Neural cell (in vitro differentiated cells): ENCODE measurements around the gene NUCB1. TPM values are rescaled to one million over a fixed set of nuclear protein-coding genes. Genes with fewer than 3 reads are reported as not detected.

ENCODE experiments used
- H2AFZ ChIP-seq: fragments of 200-600, 300-800 bp; sonication (generic), shearing (Covaris generic); 2 replicates; pipeline ENCODE4 v1.6.0; 2014; ENCODE audit warnings: low read depth, mild to moderate bottlenecking, antibody characterized with exemption, low read length, moderate library complexity
- H3F3A ChIP-seq: fragments of 200-600 bp; shearing (Covaris generic); 2 replicates; pipeline ENCODE4 v1.6.1; 2016; ENCODE audit warnings: mild to moderate bottlenecking, moderate library complexity, mixed read lengths, antibody characterized with exemption, low read length; ENCODE audit not compliant: insufficient read depth, poor library complexity, severe bottlenecking
- H3K27ac ChIP-seq: fragments of 200-600, 300-800 bp; sonication (generic), shearing (Covaris generic); 2 replicates; pipeline ENCODE4 v1.5.1; 2014; ENCODE audit warnings: mild to moderate bottlenecking, low read length, moderate library complexity
- H3K27me3 ChIP-seq: fragments of 300-800, 200-600 bp; sonication (generic), shearing (Covaris generic); 2 replicates; pipeline ENCODE4 v1.6.0; 2014; ENCODE audit warnings: mild to moderate bottlenecking, low read depth, low read length, moderate library complexity; ENCODE audit not compliant: insufficient read depth
- H3K36me3 ChIP-seq: fragments of 300-800, 200-600 bp; sonication (generic), shearing (Covaris generic); 2 replicates; pipeline ENCODE4 v1.5.1; 2014; ENCODE audit warnings: mild to moderate bottlenecking, antibody characterized with exemption, low read length, moderate library complexity; ENCODE audit not compliant: insufficient read depth
- H3K4me2 ChIP-seq: fragments of 300-800, 200-600 bp; sonication (generic), shearing (Covaris generic); 2 replicates; pipeline ENCODE4 v1.6.0; 2014; ENCODE audit warnings: mild to moderate bottlenecking, low read length
- H3K4me3 ChIP-seq: fragments of 300-800, 200-600 bp; sonication (generic), shearing (Covaris generic); 2 replicates; pipeline ENCODE4 v1.5.1; 2014; ENCODE audit warnings: mild to moderate bottlenecking, low read length, moderate library complexity
- H3K79me2 ChIP-seq: fragments of 200-600 bp; shearing (Covaris generic); replicated peaks from 2 replicates; pipeline ENCODE4 v1.6.0; 2014; ENCODE audit warnings: mild to moderate bottlenecking, low read length, moderate library complexity; ENCODE audit not compliant: insufficient read depth
- H3K9ac ChIP-seq: fragments of 300-800, 200-600 bp; sonication (generic), shearing (Covaris generic); 2 replicates; pipeline ENCODE4 v1.6.1; 2016; ENCODE audit warnings: mild to moderate bottlenecking, low read length, mixed read lengths
- H3K9me2 ChIP-seq: fragments of 200-600 bp; shearing (Covaris generic); 2 replicates; pipeline ENCODE4 v1.6.1; 2016; ENCODE audit warnings: mild to moderate bottlenecking, low read length, mixed read lengths; ENCODE audit not compliant: insufficient read depth
- H3K9me3 ChIP-seq: fragments of 200-600, 300-800 bp; sonication (generic), shearing (Covaris generic); 2 replicates; pipeline ENCODE4 v1.6.1; 2016; ENCODE audit warnings: mild to moderate bottlenecking, mixed run types, low read length, moderate library complexity, mixed read lengths
- H4K20me1 ChIP-seq: fragments of 200-600 bp; shearing (Covaris generic); 2 replicates; pipeline ENCODE4 v1.6.1; 2016; ENCODE audit warnings: mild to moderate bottlenecking, mixed run types; ENCODE audit not compliant: insufficient read depth
- EP300 ChIP-seq: fragments of 450-650 bp; conservative IDR thresholded peaks from 2 replicates; pipeline ENCODE4 v1.6.1; 2014; ENCODE audit warnings: antibody characterized with exemption, mild to moderate bottlenecking, moderate library complexity; ENCODE audit not compliant: poor library complexity, severe bottlenecking
- EZH2 ChIP-seq: fragments of 200-600, 300-800 bp; shearing (Covaris generic), sonication (generic); IDR thresholded peaks from 2 replicates; pipeline ENCODE4 v1.6.1; 2014; ENCODE audit warnings: antibody characterized with exemption, low read length, borderline replicate concordance, mild to moderate bottlenecking; ENCODE audit not compliant: insufficient read depth, poor library complexity, severe bottlenecking
- MXI1 ChIP-seq: fragments of 450-650 bp; conservative IDR thresholded peaks from 2 replicates; pipeline ENCODE4 v1.6.1; 2014; ENCODE audit warnings: antibody characterized with exemption, mild to moderate bottlenecking; ENCODE audit not compliant: poor library complexity, severe bottlenecking
- POLR2AphosphoS5 ChIP-seq: IDR thresholded peaks from 2 replicates; pipeline ENCODE4 v1.6.1; 2012
- RAD21 ChIP-seq: fragments of 450-650 bp; conservative IDR thresholded peaks from 2 replicates; pipeline ENCODE4 v1.6.1; 2014; ENCODE audit warnings: antibody characterized with exemption, mild to moderate bottlenecking, moderate library complexity
- SMC3 ChIP-seq: fragments of 450-650 bp; conservative IDR thresholded peaks from 2 replicates; pipeline ENCODE4 v1.6.1; 2014; ENCODE audit warnings: antibody characterized with exemption, mild to moderate bottlenecking, moderate library complexity; ENCODE audit not compliant: poor library complexity
- TAF1 ChIP-seq: IDR thresholded peaks from 2 replicates; pipeline ENCODE4 v1.6.1; 2012; ENCODE audit warnings: low read depth
- polyA plus RNA-seq: library from polyadenylated mRNA; depleted of rRNA; stranded (reverse); fragments of >200 nt; gene quantifications from 2 replicates; pipeline ENCODE4 v1.2.3, GENCODE V29; 2014
- TF ChIP-seq, protein P1 (sequence below): IDR thresholded peaks from 2 replicates; pipeline ENCODE4 v1.6.1; 2012; ENCODE audit warnings: borderline replicate concordance
- TF ChIP-seq, protein P2 (sequence below): fragments of 450-650 bp; IDR thresholded peaks from 2 replicates; pipeline ENCODE4 v1.5.1; 2014; ENCODE audit warnings: antibody characterized with exemption, mild to moderate bottlenecking, moderate library complexity; ENCODE audit not compliant: poor library complexity, severe bottlenecking

Gene NUCB1
- polyA plus RNA-seq, 1 donor from 2014 or later, result 80.0 TPM

DNA sequence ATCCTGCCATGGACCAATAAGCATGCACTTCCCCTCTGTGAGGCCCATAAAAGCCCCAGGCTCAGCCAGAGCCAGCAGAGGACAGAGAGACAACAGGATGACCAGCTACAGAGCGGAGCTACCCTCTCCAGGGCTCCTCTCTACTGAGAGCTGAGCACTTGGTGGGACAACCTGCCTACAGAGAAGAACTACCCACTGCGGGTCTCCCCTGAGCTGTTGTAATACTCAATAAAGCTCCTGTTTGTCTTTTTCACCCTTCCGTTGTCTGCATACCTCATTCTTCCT, 47.1 kb downstream of the NUCB1 start:
- no peaks in the 10 kb centered on the region for H4K20me1 ChIP-seq
- no peaks in the 10 kb centered on the region for H3K9me2 ChIP-seq
- H3K4me3 ChIP-seq, result no peak overlapping the region
- no peak overlapping the region for H3K27ac ChIP-seq
- H3K79me2 ChIP-seq, result no peaks in the 10 kb centered on the region
- TF ChIP-seq EZH2 (no peak), TAF1 (no peak), MXI1 (no peak), EP300 (no peak), SMC3 (no peak), RAD21 (no peak), POLR2AphosphoS5 (no peak)
- TF ChIP-seq, protein P1, sequence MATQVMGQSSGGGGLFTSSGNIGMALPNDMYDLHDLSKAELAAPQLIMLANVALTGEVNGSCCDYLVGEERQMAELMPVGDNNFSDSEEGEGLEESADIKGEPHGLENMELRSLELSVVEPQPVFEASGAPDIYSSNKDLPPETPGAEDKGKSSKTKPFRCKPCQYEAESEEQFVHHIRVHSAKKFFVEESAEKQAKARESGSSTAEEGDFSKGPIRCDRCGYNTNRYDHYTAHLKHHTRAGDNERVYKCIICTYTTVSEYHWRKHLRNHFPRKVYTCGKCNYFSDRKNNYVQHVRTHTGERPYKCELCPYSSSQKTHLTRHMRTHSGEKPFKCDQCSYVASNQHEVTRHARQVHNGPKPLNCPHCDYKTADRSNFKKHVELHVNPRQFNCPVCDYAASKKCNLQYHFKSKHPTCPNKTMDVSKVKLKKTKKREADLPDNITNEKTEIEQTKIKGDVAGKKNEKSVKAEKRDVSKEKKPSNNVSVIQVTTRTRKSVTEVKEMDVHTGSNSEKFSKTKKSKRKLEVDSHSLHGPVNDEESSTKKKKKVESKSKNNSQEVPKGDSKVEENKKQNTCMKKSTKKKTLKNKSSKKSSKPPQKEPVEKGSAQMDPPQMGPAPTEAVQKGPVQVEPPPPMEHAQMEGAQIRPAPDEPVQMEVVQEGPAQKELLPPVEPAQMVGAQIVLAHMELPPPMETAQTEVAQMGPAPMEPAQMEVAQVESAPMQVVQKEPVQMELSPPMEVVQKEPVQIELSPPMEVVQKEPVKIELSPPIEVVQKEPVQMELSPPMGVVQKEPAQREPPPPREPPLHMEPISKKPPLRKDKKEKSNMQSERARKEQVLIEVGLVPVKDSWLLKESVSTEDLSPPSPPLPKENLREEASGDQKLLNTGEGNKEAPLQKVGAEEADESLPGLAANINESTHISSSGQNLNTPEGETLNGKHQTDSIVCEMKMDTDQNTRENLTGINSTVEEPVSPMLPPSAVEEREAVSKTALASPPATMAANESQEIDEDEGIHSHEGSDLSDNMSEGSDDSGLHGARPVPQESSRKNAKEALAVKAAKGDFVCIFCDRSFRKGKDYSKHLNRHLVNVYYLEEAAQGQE, result no peak
- TF ChIP-seq, protein P2, sequence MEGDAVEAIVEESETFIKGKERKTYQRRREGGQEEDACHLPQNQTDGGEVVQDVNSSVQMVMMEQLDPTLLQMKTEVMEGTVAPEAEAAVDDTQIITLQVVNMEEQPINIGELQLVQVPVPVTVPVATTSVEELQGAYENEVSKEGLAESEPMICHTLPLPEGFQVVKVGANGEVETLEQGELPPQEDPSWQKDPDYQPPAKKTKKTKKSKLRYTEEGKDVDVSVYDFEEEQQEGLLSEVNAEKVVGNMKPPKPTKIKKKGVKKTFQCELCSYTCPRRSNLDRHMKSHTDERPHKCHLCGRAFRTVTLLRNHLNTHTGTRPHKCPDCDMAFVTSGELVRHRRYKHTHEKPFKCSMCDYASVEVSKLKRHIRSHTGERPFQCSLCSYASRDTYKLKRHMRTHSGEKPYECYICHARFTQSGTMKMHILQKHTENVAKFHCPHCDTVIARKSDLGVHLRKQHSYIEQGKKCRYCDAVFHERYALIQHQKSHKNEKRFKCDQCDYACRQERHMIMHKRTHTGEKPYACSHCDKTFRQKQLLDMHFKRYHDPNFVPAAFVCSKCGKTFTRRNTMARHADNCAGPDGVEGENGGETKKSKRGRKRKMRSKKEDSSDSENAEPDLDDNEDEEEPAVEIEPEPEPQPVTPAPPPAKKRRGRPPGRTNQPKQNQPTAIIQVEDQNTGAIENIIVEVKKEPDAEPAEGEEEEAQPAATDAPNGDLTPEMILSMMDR, result no peak
- no peak overlapping the region for H3K4me2 ChIP-seq
- H3K9me3 ChIP-seq, result no peaks in the 10 kb centered on the region
- H3F3A ChIP-seq, result no peaks in the 10 kb centered on the region
- H2AFZ ChIP-seq, result no peak overlapping the region
- no peaks in the 10 kb centered on the region for H3K27me3 ChIP-seq
- H3K9ac ChIP-seq, result no peak overlapping the region
- H3K36me3 ChIP-seq, result no peaks in the 10 kb centered on the region

DNA sequence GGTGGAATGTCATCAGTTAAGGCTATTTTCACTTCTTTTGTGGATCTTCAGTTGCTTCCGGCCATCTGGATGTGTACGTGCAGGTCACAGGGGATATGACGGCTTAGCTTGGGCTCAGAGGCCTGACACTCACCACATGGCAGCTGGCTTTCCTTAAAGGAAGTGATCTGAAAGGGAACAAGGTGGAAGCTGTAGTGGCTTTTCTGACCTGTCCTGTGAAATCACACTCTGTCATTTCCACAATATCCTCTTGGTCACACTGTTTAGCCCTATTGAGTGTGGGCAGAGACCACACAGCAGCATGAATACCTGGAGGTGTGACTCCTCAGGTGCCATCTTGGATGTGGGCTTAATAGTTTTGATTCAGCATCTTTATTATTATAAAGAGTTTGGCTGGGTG, 50.0 kb downstream of the NUCB1 start:
- Histone ChIP-seq H3K79me2 (peaks cover 2% of the 10 kb centered on the region), H3K27ac (no peak overlapping the region), H3K9ac (no peak overlapping the region), H3K9me3 (no peaks in the 10 kb centered on the region), H3K36me3 (no peaks in the 10 kb centered on the region), H3K4me3 (no peak overlapping the region), H4K20me1 (no peaks in the 10 kb centered on the region), H2AFZ (no peak overlapping the region), H3K4me2 (no peak overlapping the region), H3K9me2 (no peaks in the 10 kb centered on the region), H3F3A (no peaks in the 10 kb centered on the region), H3K27me3 (no peaks in the 10 kb centered on the region)
- TF ChIP-seq, protein P2, result no peak
- TF ChIP-seq POLR2AphosphoS5 (no peak), MXI1 (no peak), EZH2 (no peak), TAF1 (no peak), EP300 (no peak), RAD21 (no peak)
